ENCODE results near the gene SLC3A2. TPM values are rescaled to one million over a fixed set of nuclear protein-coding genes. Genes with fewer than 3 reads are reported as not detected.

SLC3A2 gene
- total and polyA plus RNA-seq, 2 of the 13 experiments (the other 11 are each of a cell fraction or from before 2014, with no cell fraction given) = 213 to 226 TPM

DNA sequence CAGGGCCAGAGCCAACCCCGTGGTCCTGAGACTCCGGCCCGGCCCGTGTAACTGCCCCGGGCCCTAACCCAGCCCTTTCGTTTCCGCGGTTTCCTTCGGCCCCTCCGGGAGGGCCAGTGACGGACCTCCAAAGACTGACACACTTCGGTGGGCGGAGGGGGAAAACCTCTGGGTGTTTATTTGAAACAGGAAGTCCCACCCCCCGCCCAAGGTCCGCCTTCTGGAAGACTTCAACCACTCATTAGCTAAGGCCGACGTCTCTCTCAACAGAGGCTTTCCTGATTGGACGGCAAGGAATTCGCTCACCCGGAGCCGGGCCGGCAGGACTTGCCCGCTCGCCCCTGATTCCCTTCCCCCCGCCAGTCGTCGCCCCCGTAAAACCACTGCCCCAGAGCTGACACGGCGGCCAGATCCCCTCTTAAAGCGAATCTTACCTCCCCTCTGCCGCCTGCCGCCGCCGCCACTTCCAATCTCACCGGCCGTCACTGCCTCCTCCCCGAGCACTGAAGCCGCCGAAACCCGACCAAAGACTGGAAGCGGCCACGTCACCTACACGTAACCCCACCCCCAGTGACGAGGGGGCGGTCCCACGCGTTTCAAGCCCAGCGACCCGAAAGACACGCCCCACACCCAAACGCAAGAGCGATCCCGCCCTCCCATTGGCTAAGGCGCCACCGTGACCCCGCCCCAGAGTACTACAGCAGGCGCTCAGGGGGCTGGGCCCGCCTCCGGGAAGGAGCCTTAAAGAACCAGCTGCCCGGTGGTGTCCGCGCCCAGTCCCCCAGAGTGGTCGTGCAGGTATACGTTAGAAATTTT lies 49.0 kb upstream of the SLC3A2 start, which contains the start of gene STX5 (continued):
- TF ChIP-seq, protein P1, sequence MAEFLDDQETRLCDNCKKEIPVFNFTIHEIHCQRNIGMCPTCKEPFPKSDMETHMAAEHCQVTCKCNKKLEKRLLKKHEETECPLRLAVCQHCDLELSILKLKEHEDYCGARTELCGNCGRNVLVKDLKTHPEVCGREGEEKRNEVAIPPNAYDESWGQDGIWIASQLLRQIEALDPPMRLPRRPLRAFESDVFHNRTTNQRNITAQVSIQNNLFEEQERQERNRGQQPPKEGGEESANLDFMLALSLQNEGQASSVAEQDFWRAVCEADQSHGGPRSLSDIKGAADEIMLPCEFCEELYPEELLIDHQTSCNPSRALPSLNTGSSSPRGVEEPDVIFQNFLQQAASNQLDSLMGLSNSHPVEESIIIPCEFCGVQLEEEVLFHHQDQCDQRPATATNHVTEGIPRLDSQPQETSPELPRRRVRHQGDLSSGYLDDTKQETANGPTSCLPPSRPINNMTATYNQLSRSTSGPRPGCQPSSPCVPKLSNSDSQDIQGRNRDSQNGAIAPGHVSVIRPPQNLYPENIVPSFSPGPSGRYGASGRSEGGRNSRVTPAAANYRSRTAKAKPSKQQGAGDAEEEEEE (CRISPR knock-in tag; IDR thresholded peaks at IDR 0.05; ENCODE audit: borderline replicate concordance) = no peak
- TF ChIP-seq TBP (CRISPR knock-in tag; IDR thresholded peaks at IDR 0.05) = no peak
- no peak for TF ChIP-seq NONO (IDR thresholded peaks at IDR 0.05)
- peak; percentile 57 for TF ChIP-seq NONO (CRISPR knock-in tag; conservative IDR thresholded peaks at IDR 0.05)
- TF ChIP-seq, protein P2, sequence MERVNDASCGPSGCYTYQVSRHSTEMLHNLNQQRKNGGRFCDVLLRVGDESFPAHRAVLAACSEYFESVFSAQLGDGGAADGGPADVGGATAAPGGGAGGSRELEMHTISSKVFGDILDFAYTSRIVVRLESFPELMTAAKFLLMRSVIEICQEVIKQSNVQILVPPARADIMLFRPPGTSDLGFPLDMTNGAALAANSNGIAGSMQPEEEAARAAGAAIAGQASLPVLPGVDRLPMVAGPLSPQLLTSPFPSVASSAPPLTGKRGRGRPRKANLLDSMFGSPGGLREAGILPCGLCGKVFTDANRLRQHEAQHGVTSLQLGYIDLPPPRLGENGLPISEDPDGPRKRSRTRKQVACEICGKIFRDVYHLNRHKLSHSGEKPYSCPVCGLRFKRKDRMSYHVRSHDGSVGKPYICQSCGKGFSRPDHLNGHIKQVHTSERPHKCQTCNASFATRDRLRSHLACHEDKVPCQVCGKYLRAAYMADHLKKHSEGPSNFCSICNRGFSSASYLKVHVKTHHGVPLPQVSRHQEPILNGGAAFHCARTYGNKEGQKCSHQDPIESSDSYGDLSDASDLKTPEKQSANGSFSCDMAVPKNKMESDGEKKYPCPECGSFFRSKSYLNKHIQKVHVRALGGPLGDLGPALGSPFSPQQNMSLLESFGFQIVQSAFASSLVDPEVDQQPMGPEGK (CRISPR knock-in tag; IDR thresholded peaks at IDR 0.05) = peak; percentile 19; the same call in 1 of the 2 replicates
- no peak for TF ChIP-seq XBP1 (CRISPR knock-in tag; IDR thresholded peaks at IDR 0.05)
- no peak; the same call in 1 of the 2 replicates for TF ChIP-seq MEF2D (CRISPR knock-in tag; IDR thresholded peaks at IDR 0.05)
- TF ChIP-seq ZFP1 (CRISPR knock-in tag; IDR thresholded peaks at IDR 0.05) = no peak
- TF ChIP-seq ZNF484 (CRISPR knock-in tag; IDR thresholded peaks at IDR 0.05; ENCODE audit: borderline replicate concordance, low read depth) = 0 out of 2 replicates have a peak, but pooled peaks have one; percentile 21
- TF ChIP-seq CSRNP2 (CRISPR knock-in tag; conservative IDR thresholded peaks at IDR 0.05; ENCODE audit: low read depth) = no peak
- no peak for TF ChIP-seq CHD4 (IDR thresholded peaks at IDR 0.05; ENCODE audit: borderline replicate concordance, low read length)
- peak; percentile 40; the same call in 1 of the 2 replicates for TF ChIP-seq SALL1 (CRISPR knock-in tag; IDR thresholded peaks at IDR 0.05)
- peak; percentile 75; the same call in 1 of the 2 replicates for TF ChIP-seq POLR2AphosphoS2 (IDR thresholded peaks at IDR 0.05; ENCODE audit: low read depth, low read length)
- no peak for TF ChIP-seq NFRKB (IDR thresholded peaks at IDR 0.05)
- peak; percentile 63; the same call in 1 of the 2 replicates for TF ChIP-seq GATA4 (IDR thresholded peaks at IDR 0.05; ENCODE audit: borderline replicate concordance, low read depth)
- TF ChIP-seq JUN (CRISPR knock-in tag; IDR thresholded peaks at IDR 0.05) = no peak
- TF ChIP-seq, protein P3, sequence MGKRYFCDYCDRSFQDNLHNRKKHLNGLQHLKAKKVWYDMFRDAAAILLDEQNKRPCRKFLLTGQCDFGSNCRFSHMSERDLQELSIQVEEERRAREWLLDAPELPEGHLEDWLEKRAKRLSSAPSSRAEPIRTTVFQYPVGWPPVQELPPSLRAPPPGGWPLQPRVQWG (CRISPR knock-in tag; IDR thresholded peaks at IDR 0.05; ENCODE audit: borderline replicate concordance, low read depth) = no peak
- TF ChIP-seq ARNTL (CRISPR knock-in tag; IDR thresholded peaks at IDR 0.05) = peak; percentile 49
- TF ChIP-seq SP1 (IDR thresholded peaks at IDR 0.05) = no peak
- peak; percentile 58 for TF ChIP-seq SP1 (CRISPR knock-in tag; IDR thresholded peaks at IDR 0.05)
- TF ChIP-seq NFYC (CRISPR knock-in tag; IDR thresholded peaks at IDR 0.05) = peak; percentile 84
- peak; percentile 86; the same call in 1 of the 2 replicates for TF ChIP-seq ZNF558 (CRISPR knock-in tag; IDR thresholded peaks at IDR 0.05; ENCODE audit: borderline replicate concordance)
- TF ChIP-seq HNF1B (CRISPR knock-in tag; IDR thresholded peaks at IDR 0.05) = 0 out of 2 replicates have a peak, but pooled peaks have one; percentile 55
